Nephron progenitor cell (in vitro differentiated cells): ENCODE data around the gene DBET.
"Not testable (repeated sequence)": the region's sequence is repeated elsewhere in the genome, so short reads cannot be mapped to it uniquely, and the experiment has no call there.

Experiments used
- DNase-seq: peaks from one replicate; pipeline ENCODE4 v3.0.0; 2021
- H3K27ac Mint-ChIP-seq: 2 replicates; pipeline ENCODE4 v1.8.0; 2021; ENCODE audit warnings: mild to moderate bottlenecking, moderate library complexity, mixed read lengths
- H3K27me3 Mint-ChIP-seq: 2 replicates; pipeline ENCODE4 v1.8.0; 2021; ENCODE audit warnings: mild to moderate bottlenecking, low read depth, mixed read lengths; ENCODE audit not compliant: poor library complexity
- H3K36me3 Mint-ChIP-seq: 2 replicates; pipeline ENCODE4 v1.8.0; 2021; ENCODE audit warnings: low read depth, mixed read lengths
- H3K4me1 Mint-ChIP-seq: 2 replicates; pipeline ENCODE4 v1.8.0; 2021; ENCODE audit warnings: mixed read lengths
- H3K4me3 Mint-ChIP-seq: 2 replicates; pipeline ENCODE4 v1.8.0; 2021; ENCODE audit warnings: mild to moderate bottlenecking, moderate library complexity, mixed read lengths
- H3K9me3 Mint-ChIP-seq: 2 replicates; pipeline ENCODE4 v1.8.0; 2021; ENCODE audit warnings: mild to moderate bottlenecking, moderate library complexity, mixed read lengths
- CTCF ChIP-seq: fragments of 200-600 bp; sonication (generic); IDR thresholded peaks from 2 replicates; pipeline ENCODE4 v1.5.0; 2021; ENCODE audit warnings: antibody characterized with exemption

DBET gene

GRCh38 chr4:190018201-190018920 lies 45.9 kb upstream of the DBET start:
- Mint-ChIP-seq H3K36me3 (peaks cover 10% of the 10 kb centered on the region), H3K4me3 (no peak overlapping the region), H3K27ac (no peak overlapping the region), H3K9me3 (peaks cover 66% of the 10 kb centered on the region), H3K27me3 (peaks cover 17% of the 10 kb centered on the region), H3K4me1 (no peaks in the 10 kb centered on the region)
- no peak for TF ChIP-seq CTCF
- no peak for DNase-seq

- H3K27ac Mint-ChIP-seq: no peak overlapping the region
- no peaks in the 10 kb centered on the region for H3K4me1 Mint-ChIP-seq
- no peak overlapping the region for H3K4me3 Mint-ChIP-seq
- TF ChIP-seq CTCF: no peak
- peaks cover 17% of the 10 kb centered on the region for H3K27me3 Mint-ChIP-seq
- peaks cover 57% of the 10 kb centered on the region for H3K9me3 Mint-ChIP-seq
- H3K36me3 Mint-ChIP-seq: peaks cover 10% of the 10 kb centered on the region
- DNase-seq: no peak
These were observed 45.1 kb upstream of the DBET start for GRCh38 chr4:190019023-190019858.

GRCh38 chr4:190019859-190020463 lies 44.3 kb upstream of the DBET start:
- peaks cover 52% of the 10 kb centered on the region for H3K9me3 Mint-ChIP-seq
- peaks cover 10% of the 10 kb centered on the region for H3K36me3 Mint-ChIP-seq
- peaks cover 17% of the 10 kb centered on the region for H3K27me3 Mint-ChIP-seq
- not testable (repeated sequence) for DNase-seq, H3K4me3 Mint-ChIP-seq, H3K4me1 Mint-ChIP-seq, H3K27ac Mint-ChIP-seq

- no peak overlapping the region for H3K27ac Mint-ChIP-seq
- H3K36me3 Mint-ChIP-seq: peaks cover 10% of the 10 kb centered on the region
- H3K4me1 Mint-ChIP-seq: no peaks in the 10 kb centered on the region
- no peak for DNase-seq
- peaks cover 17% of the 10 kb centered on the region for H3K27me3 Mint-ChIP-seq
- TF ChIP-seq CTCF: no peak
- peaks cover 45% of the 10 kb centered on the region for H3K9me3 Mint-ChIP-seq
- no peak overlapping the region for H3K4me3 Mint-ChIP-seq
These were observed 43.2 kb upstream of the DBET start for GRCh38 chr4:190020790-190021717.

- H3K4me1 Mint-ChIP-seq, DNase-seq, H3K36me3 Mint-ChIP-seq, H3K4me3 Mint-ChIP-seq, H3K27ac Mint-ChIP-seq: not testable (repeated sequence)
- H3K27me3 Mint-ChIP-seq: peaks cover 17% of the 10 kb centered on the region
- peaks cover 36% of the 10 kb centered on the region for H3K9me3 Mint-ChIP-seq
These were observed 42.3 kb upstream of the DBET start for GRCh38 chr4:190021973-190022372.

GRCh38 chr4:190022614-190023281 lies 41.6 kb upstream of the DBET start:
- not testable (repeated sequence) for DNase-seq, H3K4me3 Mint-ChIP-seq, H3K36me3 Mint-ChIP-seq, H3K4me1 Mint-ChIP-seq, H3K27ac Mint-ChIP-seq
- peaks cover 32% of the 10 kb centered on the region for H3K9me3 Mint-ChIP-seq
- H3K27me3 Mint-ChIP-seq: peaks cover 17% of the 10 kb centered on the region

GRCh38 chr4:190027156-190027555 lies 37.1 kb upstream of the DBET start, which contains the start of gene FRG2:
FRG2 (minus strand) TSS chr4:190027256; CDS start chr4:190027204, 52 bp downstream.
- not testable (repeated sequence) for DNase-seq, H3K27me3 Mint-ChIP-seq, H3K4me1 Mint-ChIP-seq, H3K9me3 Mint-ChIP-seq, H3K27ac Mint-ChIP-seq, H3K4me3 Mint-ChIP-seq, H3K36me3 Mint-ChIP-seq

- not testable (repeated sequence) for H3K27me3 Mint-ChIP-seq, H3K4me1 Mint-ChIP-seq, H3K27ac Mint-ChIP-seq, H3K4me3 Mint-ChIP-seq, DNase-seq, H3K36me3 Mint-ChIP-seq
- peaks cover 20% of the 10 kb centered on the region for H3K9me3 Mint-ChIP-seq
These were observed 33.0 kb upstream of the DBET start for GRCh38 chr4:190031264-190031663.

- not testable (repeated sequence) for H3K27ac Mint-ChIP-seq, H3K27me3 Mint-ChIP-seq, H3K4me1 Mint-ChIP-seq, H3K4me3 Mint-ChIP-seq, DNase-seq, H3K36me3 Mint-ChIP-seq
- H3K9me3 Mint-ChIP-seq: peaks cover 31% of the 10 kb centered on the region
These were observed 26.5 kb upstream of the DBET start for GRCh38 chr4:190037704-190038388.
